HG02973 (cell line): Measurements from ENCODE around the gene SEMA4D.
A peak's percentile ranks its signal among the peaks of the same experiment; 100 is the strongest.

Experiments
- ATAC-seq: cut with Tn5 transposase; IDR thresholded peaks from one replicate; pipeline ENCODE4 v1.9.1; 2021; ENCODE audit warnings: moderate library complexity; ENCODE audit not compliant: unreplicated experiment

Gene SEMA4D

DNA sequence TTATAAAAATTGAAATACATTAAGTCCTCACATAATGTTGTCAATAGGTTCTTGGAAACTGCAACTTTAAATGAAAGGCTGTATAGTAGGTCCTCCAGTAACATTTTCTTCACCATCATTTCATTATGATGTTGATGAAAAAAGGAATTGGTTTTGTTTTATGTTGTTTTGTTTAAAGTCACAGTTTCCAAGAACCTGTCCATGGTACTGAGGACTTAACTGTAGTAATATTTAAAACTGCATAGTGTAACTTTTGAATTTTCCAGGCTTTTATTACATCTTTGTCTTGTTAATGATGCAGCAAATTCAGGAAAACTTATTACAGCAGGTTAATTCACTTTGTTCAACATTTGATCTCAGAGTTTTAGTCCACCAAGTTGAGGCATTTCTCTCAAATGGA is 168.0 kb downstream of the SEMA4D start:
- ATAC-seq, result no peak

DNA sequence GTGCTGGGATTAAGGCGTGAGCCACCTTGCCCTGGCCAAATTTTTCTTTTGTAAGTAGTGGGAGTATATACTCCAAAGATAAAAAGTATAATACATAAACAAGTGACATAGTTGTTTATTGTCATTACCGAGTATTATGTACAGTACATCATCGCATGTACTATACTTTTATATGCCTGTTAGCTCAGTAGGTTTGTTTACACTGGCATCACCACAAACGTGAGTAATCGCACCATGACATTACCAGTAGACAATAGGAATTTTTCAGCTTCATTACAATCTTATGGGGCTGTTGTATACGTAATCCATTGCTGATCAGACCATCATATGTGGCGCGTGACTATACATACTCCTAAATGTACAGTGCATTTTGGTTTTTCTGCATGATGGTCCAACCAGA is 169.8 kb downstream of the SEMA4D start:
- ATAC-seq, result no peak

DNA sequence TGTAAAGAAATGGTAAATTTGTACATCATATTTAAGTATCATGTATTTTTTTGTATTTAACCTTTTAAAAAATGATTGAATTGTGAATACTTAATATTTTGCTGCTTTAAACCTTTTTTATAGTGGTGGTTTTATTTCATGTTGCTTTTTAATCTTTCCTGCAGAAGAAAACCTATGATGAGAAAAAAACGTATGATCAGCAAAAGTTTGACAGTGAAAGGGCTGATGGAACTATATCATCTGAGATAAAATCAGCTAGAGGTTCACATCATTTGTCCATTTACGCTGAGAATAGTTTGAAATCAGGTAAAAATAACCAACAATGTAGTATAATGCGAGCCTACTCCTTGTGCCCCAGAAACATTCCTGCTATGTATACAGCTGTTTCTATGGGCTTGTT is 172.2 kb downstream of the SEMA4D start:
- ATAC-seq, result no peak

DNA sequence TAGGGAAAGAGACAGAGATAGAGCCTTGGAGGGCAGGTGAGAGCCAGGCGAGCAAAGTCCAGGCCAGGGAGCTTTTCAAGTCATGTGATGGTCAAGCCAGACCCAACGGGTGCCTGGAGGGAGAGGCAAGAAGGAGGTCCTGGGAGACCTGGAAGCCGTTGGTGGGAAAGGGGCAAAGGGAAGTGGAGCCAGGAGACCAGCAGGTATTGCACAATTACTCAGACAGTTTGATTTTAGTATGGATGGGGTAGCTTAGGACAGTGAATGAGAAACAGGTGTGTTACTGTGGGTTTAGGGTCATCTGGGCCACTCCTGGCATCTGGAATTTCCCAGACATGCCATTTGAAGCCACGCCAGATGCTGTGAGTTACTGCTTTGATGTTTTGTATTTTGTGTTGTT is 174.5 kb downstream of the SEMA4D start:
- ATAC-seq, result no peak

DNA sequence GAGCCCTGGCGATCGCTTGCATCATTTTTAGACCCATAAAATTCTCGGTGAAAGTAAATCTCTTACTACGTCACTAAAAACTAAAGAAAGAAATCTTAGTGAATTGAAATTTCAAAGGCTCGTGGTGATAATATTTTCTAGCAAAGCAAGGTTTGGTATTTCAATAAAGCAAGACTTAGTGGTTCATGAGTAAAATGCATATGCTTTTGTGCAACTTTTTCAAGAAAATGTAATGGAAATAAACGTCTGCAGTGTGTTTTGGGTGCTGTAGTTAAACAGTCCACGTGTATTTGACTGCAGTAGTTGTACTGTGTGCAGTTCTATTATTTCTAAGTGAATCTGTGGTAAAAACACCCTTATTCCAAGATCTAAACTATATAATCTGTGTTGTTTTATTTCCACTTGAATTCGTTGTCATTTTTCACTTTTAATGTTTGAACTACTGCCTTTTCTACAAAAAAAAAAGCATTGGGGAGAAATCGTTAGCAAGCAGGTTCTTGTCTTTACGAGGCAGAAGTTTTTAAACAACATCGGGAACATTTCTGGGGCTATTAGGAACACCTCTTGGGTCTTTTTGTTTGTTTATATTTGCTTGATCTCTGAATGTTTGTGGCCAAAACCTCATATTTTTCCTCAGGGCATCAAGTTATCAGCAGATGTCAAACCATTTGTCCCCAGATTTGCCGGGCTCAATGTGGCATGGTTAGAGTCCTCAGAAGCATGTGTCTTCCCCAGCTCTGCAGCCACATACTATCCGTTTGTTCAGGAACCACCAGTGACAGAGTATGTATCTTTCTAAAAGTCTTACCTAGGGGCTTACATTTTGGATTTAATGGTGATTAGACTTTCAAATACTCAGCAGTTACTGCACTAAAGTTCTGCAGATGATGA is 178.7 kb downstream of the SEMA4D start:
- no peak for ATAC-seq

DNA sequence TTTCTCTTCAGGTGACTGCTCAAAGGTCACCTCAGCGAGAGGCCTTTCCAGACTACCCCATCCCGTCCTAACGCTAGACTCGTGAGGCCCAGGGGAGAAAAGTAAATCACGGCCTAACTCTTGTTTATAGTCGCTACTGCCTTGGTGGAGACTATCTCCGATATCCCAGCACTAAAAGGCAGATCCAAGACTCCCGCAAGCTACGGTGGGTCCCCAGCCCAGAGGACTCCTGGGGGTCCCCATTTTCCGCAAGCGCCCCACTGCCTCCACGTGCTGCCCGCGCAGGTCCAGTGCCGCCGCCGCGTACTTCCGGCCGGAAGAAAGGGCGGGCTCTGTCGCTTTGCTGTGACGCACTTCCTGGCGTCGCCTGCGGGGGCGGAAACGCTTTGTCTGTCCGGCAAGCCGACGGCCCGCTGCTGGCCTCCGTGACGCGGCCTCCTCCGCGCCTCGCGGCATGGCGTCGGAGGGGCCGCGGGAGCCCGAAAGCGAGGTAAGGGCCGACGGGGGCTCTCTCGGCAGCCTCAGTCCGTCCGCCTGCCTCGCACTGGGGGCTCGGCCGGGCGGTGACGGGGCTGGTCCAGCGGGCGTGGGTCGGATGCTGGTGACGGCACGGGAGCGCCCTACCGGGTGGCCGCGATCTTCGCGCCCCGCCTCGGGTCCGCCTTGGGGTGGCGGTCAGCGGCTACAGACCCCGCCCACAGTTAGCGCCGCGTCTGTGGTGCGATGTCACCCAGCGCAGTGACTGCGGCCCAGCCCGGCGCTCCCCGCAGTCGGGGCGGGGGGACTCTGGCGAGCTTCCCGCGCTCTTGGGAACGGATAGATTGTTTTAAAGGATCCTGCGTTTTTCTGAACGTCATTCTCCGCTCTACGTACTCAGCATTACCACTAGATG is 179.5 kb downstream of the SEMA4D start, which contains the start of gene SECISBP2:
SECISBP2 (plus strand) TSS at position 378 of the 892 bp plus-strand sequence; CDS start at position 455, 77 bp downstream.
- ATAC-seq, result peak; percentile 84

DNA sequence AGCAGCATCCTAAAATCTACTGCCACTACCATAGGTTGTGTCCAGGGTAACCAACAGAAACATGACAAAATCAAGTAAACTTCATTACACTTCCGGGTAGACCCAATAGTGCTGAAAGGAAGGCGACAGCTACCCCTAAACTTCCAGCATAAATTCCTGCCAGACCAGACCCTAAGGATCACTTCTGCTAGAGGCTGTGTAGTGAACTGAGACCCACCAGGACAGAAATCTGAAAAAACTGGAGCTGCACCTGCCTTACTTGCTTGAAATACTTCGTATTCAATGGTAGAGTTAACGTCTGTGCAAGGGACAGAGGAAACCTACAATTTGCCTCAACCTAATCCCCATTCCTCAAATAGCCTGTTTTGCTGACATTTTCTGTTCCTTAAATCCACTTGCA is 180.6 kb downstream of the SEMA4D start:
- no peak for ATAC-seq

DNA sequence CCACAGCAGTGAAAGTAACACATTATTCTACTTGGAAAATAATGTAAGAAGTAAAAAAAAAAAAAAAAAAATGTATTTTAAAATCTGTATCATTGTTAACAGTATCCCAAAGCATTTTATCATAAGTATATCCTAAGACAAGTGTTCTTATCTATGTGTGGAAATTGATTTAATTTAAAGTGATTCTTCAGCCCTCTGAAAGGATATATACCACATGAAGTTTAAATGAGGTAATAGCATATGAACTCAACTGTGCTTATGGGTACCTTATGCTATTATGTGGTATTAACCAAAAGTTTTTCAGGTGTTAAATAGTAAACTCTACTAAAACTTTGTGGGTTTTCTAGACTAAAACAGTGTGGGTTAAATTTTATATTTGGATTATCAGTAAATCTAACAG is 182.4 kb downstream of the SEMA4D start:
- no peak for ATAC-seq

DNA sequence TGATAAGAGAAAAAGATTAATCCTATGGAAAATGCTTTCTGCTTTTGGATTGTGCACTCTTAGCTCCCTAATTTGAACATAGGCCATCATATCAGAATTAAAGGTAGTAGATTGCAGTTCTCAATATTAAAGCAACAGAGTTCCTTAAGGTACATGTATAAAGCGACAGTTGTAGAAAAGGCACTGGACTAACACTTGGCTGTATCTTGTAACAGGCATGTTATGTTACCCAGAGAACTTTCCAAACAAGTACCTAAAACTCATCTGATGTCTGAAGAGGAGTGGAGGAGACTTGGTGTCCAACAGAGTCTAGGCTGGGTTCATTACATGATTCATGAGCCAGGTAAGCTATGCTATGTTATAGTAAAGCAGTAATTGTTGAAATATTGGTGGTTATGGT is 183.0 kb downstream of the SEMA4D start:
- ATAC-seq, result no peak

DNA sequence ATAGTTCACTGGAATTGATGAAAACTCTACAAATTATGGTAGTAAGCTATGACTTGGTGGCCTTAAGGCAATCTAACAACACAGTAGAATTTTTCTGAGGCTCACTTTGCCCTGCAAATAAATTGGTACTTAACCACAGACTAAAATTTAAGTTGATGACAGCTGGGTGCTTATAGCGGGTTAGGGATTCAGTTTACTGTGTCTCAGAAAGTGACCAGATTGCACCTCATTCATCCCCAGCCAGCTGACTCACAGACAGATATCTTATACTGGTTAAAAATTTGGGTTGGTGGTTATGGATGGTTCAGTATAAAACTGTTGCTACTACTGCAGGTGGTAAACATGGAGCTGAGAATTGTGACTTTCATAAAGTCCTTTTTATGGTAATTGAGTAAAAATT is 184.1 kb downstream of the SEMA4D start:
- no peak for ATAC-seq

DNA sequence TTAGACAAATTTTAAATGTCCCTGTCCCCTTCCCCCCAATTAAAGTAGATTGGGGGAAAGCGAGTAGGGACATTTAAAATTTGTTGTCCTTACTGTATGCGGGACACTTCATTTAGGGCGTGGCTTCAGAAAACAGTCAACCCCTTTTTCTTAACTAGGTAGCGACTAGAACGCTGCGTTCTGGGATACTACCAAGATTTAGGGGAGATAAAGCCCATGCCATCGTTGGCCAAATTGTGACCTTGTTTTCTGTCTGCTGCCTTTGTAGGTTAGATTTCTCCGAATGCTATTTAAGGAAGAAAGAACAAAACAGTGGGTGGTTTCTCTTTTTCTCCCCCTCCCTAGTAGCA is 185.7 kb downstream of the SEMA4D start:
- ATAC-seq, result no peak

DNA sequence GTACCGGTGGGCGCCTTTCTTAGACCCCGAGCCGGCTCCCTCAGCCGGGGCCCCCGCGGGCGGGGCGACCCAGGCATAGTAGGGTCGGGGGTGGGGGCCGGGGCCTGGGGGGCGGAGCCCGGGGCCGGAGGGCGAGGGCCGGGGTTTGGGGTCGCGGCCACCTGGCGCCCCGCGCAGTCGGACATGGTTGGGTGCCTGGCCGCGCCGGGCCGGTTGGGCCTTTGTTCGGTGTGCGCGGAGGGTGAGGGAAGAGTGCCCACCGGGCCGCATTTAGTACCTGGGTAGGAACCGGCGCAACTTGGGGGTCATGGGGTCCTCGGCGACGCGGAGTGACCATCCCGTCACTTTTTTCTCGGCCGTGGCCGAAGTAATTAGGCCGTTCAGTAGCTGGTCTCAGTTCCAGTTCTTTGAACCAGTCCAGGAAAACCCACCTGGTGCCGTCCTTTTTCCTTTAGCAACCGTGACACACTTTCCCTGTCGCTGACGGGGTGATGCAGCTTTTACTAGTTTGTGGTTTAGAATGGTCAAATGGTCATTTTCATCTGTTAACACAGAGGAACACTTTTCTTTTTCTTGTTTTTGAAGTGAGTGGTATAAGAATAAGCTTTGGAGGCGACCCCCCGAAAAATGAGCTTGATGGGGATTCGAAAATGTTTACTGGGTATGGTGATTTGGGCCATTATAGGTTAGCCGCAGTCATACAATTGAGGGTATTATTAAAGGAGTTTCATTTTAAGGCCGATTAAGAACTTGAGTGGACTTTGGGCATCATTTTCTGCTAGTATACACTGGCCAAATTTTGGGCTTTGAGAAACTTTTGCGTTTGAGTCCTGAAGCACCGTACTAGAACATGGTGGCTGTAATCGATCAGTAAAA is 186.3 kb downstream of the SEMA4D start:
- peak; percentile 9 for ATAC-seq
